ENCODE results near the gene EEFSEC.

Gene EEFSEC

DNA sequence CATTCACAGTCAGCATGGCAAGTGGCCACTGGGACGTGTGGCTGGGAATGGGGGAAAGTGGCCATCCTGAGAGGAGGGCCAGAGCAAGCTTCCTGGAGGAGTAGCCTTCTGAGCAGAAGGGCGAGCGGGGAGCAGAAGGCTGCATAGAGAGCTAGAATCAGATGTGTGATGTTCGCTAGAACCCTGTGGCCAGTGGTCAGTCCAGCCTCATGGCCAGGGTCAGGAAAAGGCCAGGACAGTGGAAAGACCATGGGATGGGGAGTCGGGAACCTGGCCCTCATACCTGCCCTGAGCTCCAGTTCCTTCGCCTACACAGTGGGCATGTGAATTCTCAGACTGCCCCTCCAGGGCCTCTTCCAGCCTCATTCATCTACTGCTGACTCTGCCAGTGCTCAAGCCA is 211.0 kb downstream of the EEFSEC start:
- in situ Hi-C loops (cut with HindIII; ENCODE audit: low pct_ligation_motif_present, low pct_unique_long_range_greater_than_20kb, low sequenced_read_pairs) = no loop called here
- DNase-seq = no peak

GRCh38 chr3:128364808-128365360 is 211.6 kb downstream of the EEFSEC start:
- in situ Hi-C loops (cut with HindIII; ENCODE audit: low pct_ligation_motif_present, low pct_unique_long_range_greater_than_20kb, low sequenced_read_pairs) = no loop called here
- no peak for DNase-seq

GRCh38 chr3:128366136-128366535 is 212.9 kb downstream of the EEFSEC start:
- DNase-seq = no peak
- in situ Hi-C loops (cut with HindIII; ENCODE audit: low pct_ligation_motif_present, low pct_unique_long_range_greater_than_20kb, low sequenced_read_pairs) = no loop called here

- in situ Hi-C loops (cut with HindIII; ENCODE audit: low pct_ligation_motif_present, low pct_unique_long_range_greater_than_20kb, low sequenced_read_pairs) = no loop called here
- DNase-seq = no peak
Measured at GRCh38 chr3:128366652-128367051, 213.4 kb downstream of the EEFSEC start.

DNA sequence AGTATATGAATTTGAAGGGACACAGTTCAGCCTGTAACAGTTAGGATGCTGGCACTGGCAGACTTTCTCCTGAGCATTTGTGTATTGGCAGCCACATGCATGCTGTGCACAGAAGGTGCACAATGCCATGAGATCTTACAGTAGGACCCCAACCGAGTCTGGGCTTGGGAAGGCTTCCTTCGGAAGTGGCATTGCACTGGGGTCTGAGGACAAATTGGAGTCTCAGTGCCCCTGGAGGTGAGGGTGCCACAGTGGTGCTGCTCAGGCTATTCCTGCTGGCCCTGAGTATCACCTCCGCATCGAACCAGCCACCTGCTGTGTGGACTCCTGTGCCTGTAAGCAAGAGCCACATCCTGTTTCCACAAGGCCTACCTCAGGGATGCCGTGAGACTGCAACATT is 213.9 kb downstream of the EEFSEC start:
- in situ Hi-C loops (cut with HindIII; ENCODE audit: low pct_ligation_motif_present, low pct_unique_long_range_greater_than_20kb, low sequenced_read_pairs) = no loop called here
- no peak for DNase-seq

GRCh38 chr3:128367761-128368160 is 214.5 kb downstream of the EEFSEC start:
- no peak for DNase-seq
- in situ Hi-C loops (cut with HindIII; ENCODE audit: low pct_ligation_motif_present, low pct_unique_long_range_greater_than_20kb, low sequenced_read_pairs) = no loop called here

GRCh38 chr3:128368626-128369025 is 215.3 kb downstream of the EEFSEC start:
- no peak for DNase-seq

DNA sequence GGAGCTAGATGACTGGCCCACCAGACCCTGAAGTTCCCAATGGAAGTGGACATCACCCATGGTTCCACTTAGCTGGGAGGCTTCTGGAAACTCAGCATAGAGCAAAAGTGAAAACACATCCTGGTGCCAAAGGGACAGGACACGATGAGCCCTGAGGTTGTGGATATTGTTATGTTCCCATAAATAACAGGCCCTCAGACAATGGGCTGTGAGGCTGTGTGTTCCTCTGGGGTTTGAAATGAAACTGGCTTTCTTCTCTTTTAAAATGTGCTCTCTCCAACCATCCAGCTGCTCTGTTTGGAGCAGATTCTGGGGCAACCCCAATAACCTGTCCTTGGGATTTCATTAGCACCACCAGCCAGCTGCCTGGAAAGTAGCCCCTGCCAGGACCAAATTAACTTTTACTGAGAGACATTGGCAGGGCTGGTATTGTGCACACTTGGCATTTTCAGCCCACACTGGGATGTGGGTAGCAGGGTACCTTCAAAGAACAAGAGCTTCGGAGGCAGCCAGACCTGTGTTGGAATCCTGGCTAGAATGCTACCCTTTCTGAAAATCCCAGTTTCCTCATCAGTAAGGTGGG is 215.9 kb downstream of the EEFSEC start:
- in situ Hi-C loops (cut with HindIII; ENCODE audit: low pct_ligation_motif_present, low pct_unique_long_range_greater_than_20kb, low sequenced_read_pairs) = no loop called here
- no peak for DNase-seq

More at GRCh38 chr3:128368626-128369025, 215.3 kb downstream of the EEFSEC start:
- in situ Hi-C loops (cut with HindIII; ENCODE audit: low pct_ligation_motif_present, low pct_unique_long_range_greater_than_20kb, low sequenced_read_pairs) = no loop called here

DNA sequence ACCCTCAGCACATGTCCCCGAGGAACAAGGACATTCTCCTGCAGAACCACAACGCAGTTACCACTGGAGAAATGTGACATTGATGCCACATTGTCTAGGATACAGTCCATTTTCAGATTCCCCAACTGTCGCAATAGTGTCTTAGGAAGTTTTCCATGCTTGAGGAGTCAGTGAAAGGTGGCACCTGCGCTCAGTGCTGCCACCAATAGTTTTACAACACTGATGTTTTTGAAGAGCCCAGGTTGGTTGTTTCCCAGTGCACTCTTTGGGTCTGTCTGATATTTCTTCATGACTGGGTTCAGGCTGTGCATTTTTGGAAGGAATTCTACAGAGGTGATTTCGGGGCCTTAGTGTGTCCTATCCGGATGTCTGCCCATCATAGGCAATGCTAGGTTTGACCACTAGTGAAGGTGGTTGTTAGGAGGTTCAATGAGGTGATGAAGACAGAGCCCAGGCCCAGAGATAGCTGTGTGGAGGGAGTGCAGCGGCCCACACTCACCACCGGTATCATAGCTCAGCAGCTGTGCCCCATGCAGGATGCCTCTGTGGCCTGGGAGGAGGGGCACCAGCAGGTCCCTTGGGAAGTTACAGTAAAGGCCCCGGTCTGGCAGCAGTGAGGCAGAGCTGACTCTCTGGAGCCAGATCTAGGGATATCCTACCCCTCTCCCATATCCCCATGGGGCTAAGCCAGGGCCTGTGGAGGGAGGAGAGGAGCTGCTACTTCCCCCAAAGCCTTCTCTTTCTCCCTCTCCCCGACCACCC is 216.8 kb downstream of the EEFSEC start:
- in situ Hi-C loops (cut with HindIII; ENCODE audit: low pct_ligation_motif_present, low pct_unique_long_range_greater_than_20kb, low sequenced_read_pairs) = no loop called here
- no peak for DNase-seq

- no peak for DNase-seq
- in situ Hi-C loops (cut with HindIII; ENCODE audit: low pct_ligation_motif_present, low pct_unique_long_range_greater_than_20kb, low sequenced_read_pairs) = no loop called here
Measured at GRCh38 chr3:128372281-128372680, 219.0 kb downstream of the EEFSEC start.

DNA sequence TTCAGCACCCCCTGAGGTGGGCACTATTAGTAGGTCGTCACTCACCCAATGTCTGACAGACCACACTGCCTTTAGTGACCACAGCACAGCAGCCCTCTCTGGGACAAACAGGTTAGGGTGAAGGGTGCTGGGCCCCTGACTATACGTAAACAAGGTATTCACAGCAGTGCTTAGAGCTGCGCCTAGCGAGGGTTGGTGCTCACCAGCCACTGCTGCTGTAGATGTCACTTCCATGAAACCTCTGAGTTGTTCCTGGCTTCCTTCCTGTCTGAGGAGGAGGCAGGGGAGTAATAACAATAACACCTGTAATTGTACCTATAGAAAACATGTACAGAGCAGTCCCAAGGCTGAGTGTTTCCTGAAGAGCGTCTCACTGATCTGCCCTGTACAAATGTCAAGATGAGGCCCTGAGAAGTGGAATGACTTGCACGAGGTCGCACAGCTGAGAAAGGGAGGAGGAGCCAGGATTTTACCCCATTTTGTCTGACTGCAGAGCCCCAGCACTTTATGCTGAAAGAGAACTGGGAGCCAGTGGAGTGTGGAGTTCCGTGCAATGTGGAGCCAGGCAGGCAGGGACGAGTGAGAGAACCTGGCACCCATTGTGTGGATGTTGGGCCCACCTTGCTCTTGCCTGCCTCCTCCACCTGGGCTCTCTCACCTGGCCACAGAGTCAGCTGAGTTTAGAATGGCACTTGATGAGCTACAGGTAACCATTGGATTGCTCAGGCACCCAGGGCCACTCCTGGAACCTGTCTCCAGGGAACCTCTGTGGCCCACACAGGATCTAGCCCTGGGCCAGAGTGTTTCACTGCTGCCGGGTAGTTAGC is 219.6 kb downstream of the EEFSEC start:
- no peak for DNase-seq
- in situ Hi-C loops (cut with HindIII; ENCODE audit: low pct_ligation_motif_present, low pct_unique_long_range_greater_than_20kb, low sequenced_read_pairs) = no loop called here

DNA sequence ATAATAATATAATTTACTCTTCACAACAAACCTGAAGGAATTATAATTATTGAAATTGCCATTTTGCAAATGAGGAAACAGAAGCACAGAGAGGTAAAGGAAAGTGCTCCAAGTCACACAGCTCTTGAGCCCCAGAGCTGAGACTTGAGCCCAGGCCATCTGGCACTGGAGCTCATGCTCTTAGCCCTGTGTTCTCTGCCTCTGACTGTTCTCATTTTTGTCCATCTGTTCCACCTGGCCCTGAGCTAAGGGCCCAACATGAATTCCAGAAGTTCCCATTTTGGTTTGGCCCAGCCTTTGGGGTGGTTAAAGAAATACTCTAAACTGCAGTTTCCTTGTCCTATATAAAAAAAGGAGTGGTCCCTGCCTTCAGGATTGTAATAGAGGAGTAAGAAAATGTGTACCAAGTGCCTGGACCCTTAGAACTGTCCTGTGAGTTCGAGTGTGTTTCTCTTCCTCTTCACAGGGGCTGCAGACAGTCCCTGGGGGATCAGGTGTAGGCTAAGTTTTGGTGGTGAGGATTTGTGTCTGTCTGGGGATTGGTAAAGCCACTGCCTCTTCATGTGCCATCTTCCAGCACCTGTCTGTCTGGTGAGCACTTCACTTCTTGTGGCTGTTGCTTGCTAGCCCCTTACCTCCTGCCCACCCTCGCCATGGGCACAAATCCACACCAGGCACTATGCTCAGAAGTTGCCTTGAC is 221.6 kb downstream of the EEFSEC start:
- in situ Hi-C loops (cut with HindIII; ENCODE audit: low pct_ligation_motif_present, low pct_unique_long_range_greater_than_20kb, low sequenced_read_pairs) = no loop called here
- DNase-seq = no peak

- in situ Hi-C loops (cut with HindIII; ENCODE audit: low pct_ligation_motif_present, low pct_unique_long_range_greater_than_20kb, low sequenced_read_pairs) = no loop called here
- DNase-seq = no peak
Measured at GRCh38 chr3:128376516-128376915, 223.2 kb downstream of the EEFSEC start.

GRCh38 chr3:128378631-128379347 is 225.5 kb downstream of the EEFSEC start:
- in situ Hi-C loops (cut with HindIII; ENCODE audit: low pct_ligation_motif_present, low pct_unique_long_range_greater_than_20kb, low sequenced_read_pairs) = no loop called here
- DNase-seq = no peak

DNA sequence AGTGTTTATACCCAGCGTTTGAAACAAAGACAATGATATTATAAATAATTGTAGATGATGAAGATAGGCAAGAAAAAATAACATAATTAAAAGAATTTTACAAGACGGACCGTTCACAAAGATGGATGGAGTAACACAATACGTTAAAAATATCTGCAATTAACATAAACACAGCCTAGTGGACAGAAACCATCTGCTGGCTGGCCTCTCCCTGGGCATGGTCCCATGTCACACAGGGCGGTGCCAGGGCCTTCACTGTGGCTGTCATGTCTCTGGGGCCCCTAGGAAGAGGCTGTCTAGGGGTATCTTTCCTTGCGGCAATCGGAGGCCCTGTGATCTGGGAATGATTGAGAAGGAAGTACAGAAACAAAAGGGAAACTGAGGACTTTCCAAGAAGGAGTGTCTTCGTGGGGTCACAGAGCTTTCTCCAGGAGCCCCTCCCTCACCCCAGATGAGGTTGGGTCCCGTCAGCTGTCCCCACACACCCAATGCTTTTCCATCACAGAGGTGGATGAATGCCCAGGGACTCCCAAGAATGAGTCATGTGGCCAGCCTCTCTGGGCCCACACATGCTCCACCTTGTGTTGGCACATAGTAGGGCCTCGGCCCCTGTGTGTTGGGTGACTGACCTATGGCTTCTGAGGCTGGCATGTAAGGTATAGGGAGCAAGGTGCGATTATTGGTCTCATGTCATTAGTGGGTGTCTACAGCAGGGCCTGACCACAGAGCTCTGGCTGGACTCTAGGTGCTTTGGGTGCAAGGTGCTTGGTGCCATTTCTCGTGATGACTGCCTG is 226.3 kb downstream of the EEFSEC start:
- DNase-seq = no peak
- in situ Hi-C loops (cut with HindIII; ENCODE audit: low pct_ligation_motif_present, low pct_unique_long_range_greater_than_20kb, low sequenced_read_pairs) = no loop called here

DNA sequence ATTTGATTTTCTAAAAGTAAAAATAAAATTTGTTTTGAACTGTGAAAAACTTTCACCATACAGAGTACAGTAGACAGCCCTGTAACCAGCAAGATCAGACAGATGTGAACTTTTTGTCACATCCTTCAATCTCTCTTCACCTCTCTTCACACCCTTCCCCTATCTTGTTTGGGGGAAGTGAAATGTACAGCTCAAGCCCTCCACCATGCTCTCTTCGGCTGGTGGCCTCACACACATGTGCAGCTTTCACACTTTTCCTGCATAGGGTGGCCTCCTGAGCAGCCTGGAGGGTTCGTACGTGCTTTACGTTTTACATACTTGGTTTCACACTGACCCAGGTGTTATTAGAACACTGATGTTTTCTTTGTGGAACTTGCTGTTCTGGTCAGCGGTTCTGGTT is 227.0 kb downstream of the EEFSEC start:
- DNase-seq = no peak
- in situ Hi-C loops (cut with HindIII; ENCODE audit: low pct_ligation_motif_present, low pct_unique_long_range_greater_than_20kb, low sequenced_read_pairs) = no loop called here

DNA sequence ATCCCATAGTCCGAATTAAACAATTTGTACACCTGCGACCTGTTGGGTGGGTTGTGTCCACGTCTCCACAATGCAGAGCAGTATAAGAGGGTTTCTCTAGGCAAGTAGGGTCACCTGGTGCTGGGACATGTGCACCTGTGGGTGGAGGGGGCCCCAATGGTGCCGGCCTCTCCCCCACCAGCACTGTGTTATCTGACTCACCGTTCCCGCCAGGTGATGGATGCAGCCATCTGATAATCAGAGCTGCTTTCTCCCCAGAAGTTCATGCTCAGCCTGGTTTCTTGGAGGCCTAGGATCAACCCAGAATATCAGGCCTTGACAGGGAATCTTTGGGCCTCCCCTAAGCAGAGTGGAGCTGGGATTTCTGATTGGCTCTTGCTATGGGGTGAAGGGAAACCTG is 227.4 kb downstream of the EEFSEC start:
- in situ Hi-C loops (cut with HindIII; ENCODE audit: low pct_ligation_motif_present, low pct_unique_long_range_greater_than_20kb, low sequenced_read_pairs) = no loop called here
- no peak for DNase-seq

All from ACHN (cell line).